ENCODE measurements around the gene DOP1B. TPM values are rescaled to one million over a fixed set of nuclear protein-coding genes. Genes with fewer than 3 reads are reported as not detected.

DOP1B gene
- polyA plus RNA-seq, 1 donor = 6.6 TPM

- DNase-seq = no peak
Observed at GRCh38 chr21:36202726-36203602, 46.3 kb downstream of the DOP1B start.

GRCh38 chr21:36203603-36203889 lies 46.9 kb downstream of the DOP1B start:
- no peak for DNase-seq

- no peak for DNase-seq
Observed at GRCh38 chr21:36204980-36205379, 48.4 kb downstream of the DOP1B start.

GRCh38 chr21:36205962-36206361 lies 49.3 kb downstream of the DOP1B start:
- no peak for DNase-seq

Other genes with a start within 250 kb of the DOP1B start
- gene SETD4, start 96.3 kb upstream of the DOP1B start, polyA plus RNA-seq (ENCODE audit: insufficient read length) = 48.7 TPM
- 57.6 TPM for gene CBR1, start 86.8 kb upstream of the DOP1B start, polyA plus RNA-seq (ENCODE audit: insufficient read length)
- gene CBR3, start 21.7 kb upstream of the DOP1B start, polyA plus RNA-seq (ENCODE audit: insufficient read length) = 0.91 TPM
- gene MORC3, start 163.4 kb downstream of the DOP1B start, polyA plus RNA-seq (ENCODE audit: insufficient read length) = 44.9 TPM
- gene CHAF1B, start 228.6 kb downstream of the DOP1B start, polyA plus RNA-seq (ENCODE audit: insufficient read length) = 11.4 TPM